K562 (cell line): ENCODE results near the gene SLC22A4. TPM values are rescaled to one million over a fixed set of nuclear protein-coding genes. Genes with fewer than 3 reads are reported as not detected.

Source experiments
- ATAC-seq: fragments of 200-7000 bp; cut with Tn5 transposase; 3 replicates; pipeline ENCODE4 v1.9.1; 2020; ENCODE audit warnings: moderate library complexity
- BruUV-seq: library from RNA; stranded (reverse); fragments of 400-500 nt; replicated peaks from 2 replicates; lab custom pipeline; 2021; lab: Mats Ljungman, UMichigan
- CTCF ChIA-PET: fragments of 300-600 bp; formaldehyde crosslinking; extraction: SDS; loops from one replicate; lab custom pipeline; 2021; ENCODE audit warnings: low intra/inter-chr PET ratio; lab: Yijun Ruan, JAX
- POLR2A ChIA-PET: fragments of 300-600, 350-650 bp; sonication (Branson Sonifier 250); formaldehyde crosslinking; extraction: SDS; loops from one replicate; lab custom pipeline; 2021; ENCODE audit warnings: antibody characterized with exemption, inconsistent platforms; lab: Yijun Ruan, JAX
- DNase-seq, 4 experiments: peaks; one replicate each; pipeline versions ENCODE4 v3.0.0 to v3.0.0-alpha.2; 2011 to 2018; ENCODE audit warnings: low spot score in 3 of 4, mixed read lengths in 3 of 4; ENCODE audit errors: extremely low read depth in 1 of 4
- FAIRE-seq: peaks from 2 replicates; lab custom pipeline; 2011; peaks lifted over from hg19 to GRCh38; lab: Jason Lieb, UNC
- H2AFZ ChIP-seq: 2 replicates; pipeline ENCODE4 v1.6.0; 2011; ENCODE audit warnings: low read depth, low read length, control low read depth, inconsistent platforms
- H3K27ac ChIP-seq: fragments of 200-600 bp; 3 replicates; pipeline ENCODE4 v1.8.0; 2011; ENCODE audit warnings: low read depth, mild to moderate bottlenecking, control low read depth, inconsistent platforms, low read length, moderate library complexity, mixed read lengths; ENCODE audit errors: extremely low read depth
- H3K27me3 ChIP-seq, 2 experiments: fragments of 300-600 bp in 1 of 2; 2 replicates in 1 of 2; 3 replicates in 1 of 2; pipeline versions ENCODE4 v1.6.0 to v1.8.0; 2011; ENCODE audit warnings: inconsistent platforms in 2 of 2, low read length in 2 of 2, mild to moderate bottlenecking in 1 of 2, mixed read lengths in 1 of 2, moderate library complexity in 1 of 2; ENCODE audit not compliant: control insufficient read depth in 2 of 2, insufficient read depth in 2 of 2
- H3K36me3 ChIP-seq: fragments of 300-600 bp; 3 replicates; pipeline ENCODE4 v1.8.0; 2011; ENCODE audit warnings: mild to moderate bottlenecking, low read length, inconsistent platforms; ENCODE audit not compliant: control insufficient read depth, insufficient read depth
- H3K4me1 ChIP-seq, 2 experiments: fragments of 200-600 bp in 1 of 2; replicated peaks in 1 of 2; 2 replicates in 1 of 2; 3 replicates in 1 of 2; pipeline versions ENCODE4 v1.5.1 to v1.8.0; 2011; ENCODE audit warnings: inconsistent platforms in 2 of 2, low read length in 2 of 2, mild to moderate bottlenecking in 1 of 2, mixed read lengths in 1 of 2, moderate library complexity in 1 of 2; ENCODE audit not compliant: control insufficient read depth in 2 of 2, insufficient read depth in 2 of 2
- H3K4me2 ChIP-seq: 2 replicates; pipeline ENCODE4 v1.6.1; 2011; ENCODE audit warnings: low read length, control low read depth, inconsistent platforms, mixed read lengths; ENCODE audit not compliant: insufficient read depth
- H3K4me3 ChIP-seq: fragments of 200-600 bp; sonication (generic), shearing (Covaris generic); 2 replicates; pipeline ENCODE4 v1.5.1; 2016; ENCODE audit warnings: control low read depth, inconsistent platforms
- H3K79me2 ChIP-seq: fragments of 200-600 bp; 3 replicates; pipeline ENCODE4 v1.8.0; 2011; ENCODE audit warnings: low read length, inconsistent platforms; ENCODE audit not compliant: control insufficient read depth, insufficient read depth
- H3K9ac ChIP-seq, 2 experiments: 2 replicates each; pipeline versions ENCODE4 v1.6.0 to v1.6.1; 2011; ENCODE audit warnings: low read depth in 2 of 2, low read length in 2 of 2, control low read depth in 1 of 2, inconsistent platforms in 1 of 2, mild to moderate bottlenecking in 1 of 2, mixed read lengths in 1 of 2; ENCODE audit not compliant: insufficient read depth in 1 of 2
- H3K9me1 ChIP-seq: one replicate; pipeline ENCODE4 v1.6.0; 2011; ENCODE audit warnings: inconsistent platforms, mild to moderate bottlenecking, low read length, moderate library complexity; ENCODE audit not compliant: control insufficient read depth, insufficient read depth
- H3K9me3 ChIP-seq: replicated peaks from 2 replicates; pipeline ENCODE4 v1.5.1; 2011; ENCODE audit warnings: low read depth, low read length, inconsistent platforms; ENCODE audit not compliant: control insufficient read depth, insufficient read depth
- H4K20me1 ChIP-seq: replicated peaks from 2 replicates; pipeline ENCODE4 v1.6.1; 2011; ENCODE audit warnings: low read length, inconsistent platforms, mixed read lengths; ENCODE audit not compliant: control insufficient read depth, insufficient read depth
- ARID2 ChIP-seq: fragments of 450-650 bp; IDR thresholded peaks from 2 replicates; pipeline ENCODE4 v1.6.1; 2017; ENCODE audit warnings: antibody characterized with exemption, mild to moderate bottlenecking
- FOXA1 ChIP-seq: fragments of 450-650 bp; IDR thresholded peaks from 2 replicates; pipeline ENCODE4 v1.6.1; 2016; ENCODE audit warnings: mild to moderate bottlenecking, borderline replicate concordance
- HDAC3 ChIP-seq: fragments of 450-650 bp; IDR thresholded peaks from 2 replicates; pipeline ENCODE4 v1.6.1; 2018; ENCODE audit warnings: borderline replicate concordance, mild to moderate bottlenecking, moderate library complexity; ENCODE audit not compliant: partially characterized antibody
- NCOA6 ChIP-seq: fragments of 450-650 bp; IDR thresholded peaks from 2 replicates; pipeline ENCODE4 v1.6.1; 2017; ENCODE audit warnings: mild to moderate bottlenecking
- PRDM10 ChIP-seq: fragments of 450-650 bp; IDR thresholded peaks from 2 replicates; pipeline ENCODE4 v1.6.1; 2018; ENCODE audit not compliant: partially characterized antibody
- PYGO2 ChIP-seq: fragments of 450-650 bp; IDR thresholded peaks from 2 replicates; pipeline ENCODE4 v1.6.1; 2016; ENCODE audit warnings: mild to moderate bottlenecking, missing genetic modification characterization, moderate library complexity, missing compliant biosample characterization
- RBM14 ChIP-seq: fragments of 200-400 bp; formaldehyde crosslinking; IDR thresholded peaks from 2 replicates; pipeline ENCODE4 v1.6.1; 2018; ENCODE audit warnings: low read depth, mild to moderate bottlenecking, low read length, moderate library complexity, borderline replicate concordance; ENCODE audit not compliant: insufficient read depth
- SMARCA5 ChIP-seq: fragments of 450-650 bp; IDR thresholded peaks from 2 replicates; pipeline ENCODE4 v1.6.1; 2016
- SPI1 ChIP-seq: IDR thresholded peaks from 2 replicates; pipeline ENCODE4 v1.6.1; 2011; ENCODE audit warnings: low read depth, low read length, control low read depth, borderline replicate concordance
- SRF ChIP-seq, 2 experiments: fragments of 250-450, 450-650 bp in 1 of 2; sonication (Bioruptor Pico) in 1 of 2; sonication (generic) in 1 of 2; formaldehyde crosslinking; IDR thresholded peaks; 2 replicates each; pipeline versions ENCODE4 v1.5.0 to v1.5.1; 2020 to 2022; ENCODE audit warnings: mild to moderate bottlenecking in 1 of 2, missing genetic modification reagents in 1 of 2
- YY1 ChIP-seq, 3 experiments: IDR thresholded peaks; 2 replicates each; pipeline ENCODE4 v1.6.1; 2011; ENCODE audit warnings: low read length in 2 of 3, mild to moderate bottlenecking in 2 of 3, moderate library complexity in 2 of 3, borderline replicate concordance in 1 of 3, control low read depth in 1 of 3, low read depth in 1 of 3; ENCODE audit not compliant: insufficient read depth in 3 of 3, insufficient replicate concordance in 2 of 3, control insufficient read depth in 1 of 3, insufficient read length in 1 of 3; ENCODE audit errors: extremely low read depth in 1 of 3
- ZNF398 ChIP-seq: fragments of 250-450 bp; sonication (Bioruptor Pico); IDR thresholded peaks from 2 replicates; pipeline ENCODE4 v1.8.0; 2021; ENCODE audit warnings: moderate library complexity, mild to moderate bottlenecking, inconsistent platforms
- ZNF79 ChIP-seq: fragments of 250-450 bp; sonication (Bioruptor Pico); IDR thresholded peaks from 2 replicates; pipeline ENCODE4 v1.4.0; 2020; ENCODE audit warnings: low read depth, mild to moderate bottlenecking, moderate library complexity
- WGBS: fragments of 100-300 bp; shearing (Covaris generic); methylation state at CpG from one replicate; pipeline ENCODE4 v1.1.6; 2016; ENCODE audit warnings: low coverage, mixed read lengths; ENCODE audit not compliant: insufficient coverage; ENCODE audit errors: missing lambda C conversion rate; 5-methylcytosine and 5-hydroxymethylcytosine counted together
- in situ Hi-C: fragments of 300-500 bp; cut with MboI; formaldehyde crosslinking; loops from 4 replicates; pipeline ENCODE4 v1.15.0; 2018; ENCODE audit warnings: inconsistent platforms, mixed read lengths
- intact Hi-C: fragments of 100-400 bp; cut with micrococcal nuclease; formaldehyde crosslinking; loops from 2 replicates; pipeline ENCODE4 v1.14.2; 2022
- polyA plus RNA-seq, 8 experiments: library from polyadenylated mRNA; depleted of rRNA in 4 of 8; stranded (reverse) in 5 of 8; unstranded in 3 of 8; fragments of >200 nt; fragmentation: Nextera tagmentation in 2 of 8; fragmentation: Illumina TruSeq in 1 of 8; extraction: Ambion mirVana in 2 of 8; extraction: Trizol in 1 of 8; gene quantifications; 2 replicates each; pipeline versions ENCODE4 v1.2.1 to v1.2.3, GENCODE V29; 2011 to 2014; ENCODE audit warnings: inconsistent platforms in 1 of 8, missing spikeins in 1 of 8
- total RNA-seq, 7 experiments: library from RNA; depleted of rRNA in 6 of 7; stranded (reverse); fragments of >200 nt in 6 of 7; fragmentation: Illumina TruSeq in 2 of 7; extraction: Trizol in 2 of 7; gene quantifications; 2 replicates each; pipeline versions ENCODE4 v1.2.1 to v1.2.3, GENCODE V29; 2011 to 2021; ENCODE audit warnings: low replicate concordance in 1 of 7

SLC22A4 gene
- total and polyA plus RNA-seq, 9 of the 15 experiments (the other 6 are each of a cell fraction or from before 2014, with no cell fraction given): 2.7 to 9.5 (median 6.2) TPM

- Histone ChIP-seq H3K79me2 (no peaks in the 10 kb centered on the region), H3K9me1 (no peaks in the 10 kb centered on the region), H3K4me3 (no peak overlapping the region), H3K4me1 (peaks cover 10 to 12% of the 10 kb centered on the region in 2 experiments; a peak in 3 of 5 replicates), H3K9me3 (no peaks in the 10 kb centered on the region), H3K9ac (peak overlapping the region in 1 of 2 experiments; percentile 55; a peak in 1 of 4 replicates), H3K4me2 (no peak overlapping the region), H4K20me1 (no peaks in the 10 kb centered on the region), H3K36me3 (peaks cover 62% of the 10 kb centered on the region), H3K27ac (no peak overlapping the region), H2AFZ (no peak overlapping the region), H3K27me3 (no peaks in the 10 kb centered on the region)
- ATAC-seq (peak; percentile 96), FAIRE-seq (peak; percentile 74), DNase-seq (peak; percentile 51 to 74 (median 67))
- ChIA-PET POLR2A (interaction anchor here (0.7 kb wide), 2 partner anchors 15 to 118 kb away, joined by 4 read pairs; no protein-coding TSS in a partner anchor), CTCF (interaction anchor here (0.6 to 3.9 kb wide), 8 partner anchors 23 to 697 kb away, joined by 3 to 79 read pairs (median 4); partner anchors contain the start of gene IRF1)
- 47% methylated on average over 10 of the region's 10 CpGs for WGBS
- in situ Hi-C loops: loop anchor here (10.0 to 25.0 kb wide), 2 partner anchors 108 to 324 kb away; partner anchors contain the start of genes CSF2, IL3 and IRF1
- no TSS peak for BruUV-seq
- intact Hi-C loops: loop anchor here (1.0 to 10.0 kb wide), 3 partner anchors 115 to 322 kb away; partner anchors contain the start of gene IL3
- TF ChIP-seq RBM14 (no peak), PYGO2 (tag) (no peak), SRF (CRISPR knock-in tag; IDR thresholded peaks at IDR 0.05) (no peak), NCOA6 (no peak), HDAC3 (no peak), ZNF398 (CRISPR knock-in tag) (no peak), YY1 (IDR thresholded peaks at IDR 0.05; ENCODE audit: borderline replicate concordance in 1 of 3, control insufficient read depth in 1 of 3, extremely low read depth in 1 of 3, insufficient read depth in 3 of 3, insufficient read length in 1 of 3, insufficient replicate concordance in 2 of 3, low read depth in 1 of 3, low read length in 2 of 3) (peak in 2 of 3 experiments; percentile 30 to 33), ZNF79 (no peak), PRDM10 (peak; percentile 78), SPI1 (no peak), ARID2 (peak; percentile 14; the same call in 1 of the 2 replicates), FOXA1 (no peak), SMARCA5 (no peak)
Measured at GRCh38 chr5:132386644-132387286, 92.6 kb downstream of the SLC22A4 start.
